IPS-18c (cell line): Measurements from ENCODE around the gene THOC6.
"Not testable (repeated sequence)": the region's sequence is repeated elsewhere in the genome, so short reads cannot be mapped to it uniquely, and the experiment has no call there.

ENCODE experiments used
- H3K4me3 ChIP-seq: 2 replicates; pipeline ENCODE4 v1.7.0; 2013; ENCODE audit warnings: low read depth, mild to moderate bottlenecking, low read length, moderate library complexity; ENCODE audit not compliant: insufficient read depth
- H3K9me3 ChIP-seq: one replicate; pipeline ENCODE4 v1.6.1; 2013; ENCODE audit warnings: mild to moderate bottlenecking, low read length, moderate library complexity; ENCODE audit not compliant: control insufficient read depth, insufficient read depth

Gene THOC6

DNA sequence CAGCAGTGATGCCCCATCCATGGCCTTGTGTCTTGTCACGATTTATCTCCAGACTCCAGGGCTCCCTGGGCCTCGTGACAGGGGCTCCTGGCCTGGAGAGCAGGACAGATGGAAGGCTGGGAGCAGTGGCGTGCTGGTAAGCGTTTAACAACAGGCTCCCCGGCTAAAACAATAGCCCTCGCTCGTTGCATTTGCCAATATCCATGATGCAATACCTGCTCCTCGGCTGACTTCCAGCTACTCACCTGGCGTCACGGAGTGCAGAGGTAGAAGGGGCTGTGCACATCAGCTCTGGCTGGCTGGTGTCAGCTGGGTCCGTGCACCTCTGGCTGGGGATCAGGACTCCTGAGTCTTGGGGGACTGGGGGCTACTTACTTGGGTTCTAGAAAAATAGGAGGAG lies 14.4 kb downstream of the THOC6 start:
- H3K4me3 ChIP-seq = no peak overlapping the region

DNA sequence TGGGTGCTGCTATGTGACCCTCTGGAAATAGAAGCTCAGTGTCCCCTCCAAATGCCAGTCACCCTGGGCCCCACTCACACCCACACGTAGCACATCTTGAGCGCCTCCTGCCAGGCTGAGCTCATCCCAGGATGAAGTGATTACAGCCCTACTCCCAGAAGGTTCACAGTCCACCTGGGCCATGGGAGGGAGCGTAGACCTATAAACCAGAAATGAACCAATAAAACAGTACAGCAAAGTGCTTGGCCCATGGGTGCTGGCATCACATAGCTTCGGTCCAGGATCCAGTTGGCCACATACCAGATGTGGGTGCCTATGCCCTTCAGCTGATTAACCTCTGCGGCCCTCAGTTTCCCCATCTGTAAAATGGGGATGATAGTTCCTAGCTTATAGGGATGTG lies 15.1 kb downstream of the THOC6 start:
- H3K4me3 ChIP-seq = no peak overlapping the region
- no peaks in the 10 kb centered on the region for H3K9me3 ChIP-seq

More for the DNA sequence above, 14.4 kb downstream of the THOC6 start:
- no peaks in the 10 kb centered on the region for H3K9me3 ChIP-seq

DNA sequence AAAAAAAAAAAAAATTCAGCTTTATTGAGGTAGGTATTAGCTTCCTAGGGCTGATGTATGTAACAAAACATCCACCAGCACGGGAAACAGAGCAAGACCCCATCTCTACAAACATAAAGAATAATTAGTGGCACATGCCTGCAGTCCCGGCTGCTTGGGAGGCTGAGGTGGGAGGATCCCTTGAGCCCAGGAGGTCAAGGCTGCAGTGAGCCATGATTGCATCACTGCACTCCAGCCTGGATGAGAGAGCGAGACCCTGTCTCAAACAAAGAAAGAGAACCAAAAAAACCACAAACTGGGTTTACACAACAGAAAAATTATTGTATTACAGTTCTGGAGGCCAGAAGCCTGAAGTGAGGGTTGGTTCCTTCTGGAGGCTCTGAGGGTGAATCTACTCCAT lies 18.5 kb downstream of the THOC6 start:
- Histone ChIP-seq H3K9me3 (no peaks in the 10 kb centered on the region), H3K4me3 (no peak overlapping the region)

GRCh38 chr16:3044708-3045107 lies 20.9 kb downstream of the THOC6 start:
- no peak overlapping the region for H3K4me3 ChIP-seq
- H3K9me3 ChIP-seq = no peaks in the 10 kb centered on the region

GRCh38 chr16:3045758-3046640 lies 22.2 kb downstream of the THOC6 start, which contains the start of gene MMP25:
Gene MMP25, plus strand, starts transcription at chr16:3046561. Its CDS starts 357 bp downstream, at chr16:3046918.
- peak within 1 kb of the TSS; percentile 71 for H3K4me3 ChIP-seq
- no peaks in the 10 kb centered on the region for H3K9me3 ChIP-seq

DNA sequence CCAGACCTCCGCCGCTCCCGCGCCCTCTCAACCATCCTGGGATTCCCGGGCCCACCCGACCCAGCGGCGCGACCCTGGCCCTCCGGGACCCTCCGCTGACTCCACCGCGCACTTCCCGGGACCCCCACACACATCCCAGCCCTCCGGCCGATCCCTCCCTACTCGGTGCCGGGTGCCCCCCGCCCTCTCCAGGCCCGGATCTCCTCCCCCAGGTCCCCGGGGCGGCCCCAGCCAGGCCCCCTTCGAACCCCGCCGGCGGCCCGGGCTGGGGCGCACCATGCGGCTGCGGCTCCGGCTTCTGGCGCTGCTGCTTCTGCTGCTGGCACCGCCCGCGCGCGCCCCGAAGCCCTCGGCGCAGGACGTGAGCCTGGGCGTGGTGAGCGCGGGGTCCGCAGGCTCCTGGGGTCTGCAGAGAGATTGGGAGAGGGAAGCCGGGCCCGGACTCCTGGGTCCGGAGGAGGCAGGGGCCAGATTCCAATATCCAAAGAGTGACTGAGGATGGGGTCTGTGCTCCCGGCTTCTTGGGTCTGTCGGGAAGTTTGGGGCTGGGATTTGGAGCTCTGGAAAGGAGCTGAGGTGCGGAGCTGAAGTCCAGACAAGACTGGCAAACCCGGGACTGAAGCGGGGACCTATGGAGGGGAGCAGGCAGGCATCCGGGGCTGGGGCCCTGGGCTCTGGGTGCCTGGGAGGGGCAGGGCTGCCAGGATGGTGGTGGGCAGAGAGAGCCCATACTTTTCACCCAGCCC lies 23.0 kb downstream of the THOC6 start:
- H3K4me3 ChIP-seq = peak overlapping the region; percentile 71
- no peaks in the 10 kb centered on the region for H3K9me3 ChIP-seq

DNA sequence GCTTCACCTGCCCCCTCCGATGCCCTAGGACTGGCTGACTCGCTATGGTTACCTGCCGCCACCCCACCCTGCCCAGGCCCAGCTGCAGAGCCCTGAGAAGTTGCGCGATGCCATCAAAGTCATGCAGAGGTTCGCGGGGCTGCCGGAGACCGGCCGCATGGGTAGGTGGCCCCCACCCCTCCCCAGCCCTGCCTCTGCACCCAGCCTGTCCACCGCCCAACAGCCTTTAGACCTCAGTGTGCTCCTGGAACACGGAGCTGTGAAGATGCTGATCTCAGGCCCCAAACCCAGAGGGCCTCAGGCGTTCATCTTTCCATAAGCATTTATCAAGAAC lies 23.5 kb downstream of the THOC6 start:
- Histone ChIP-seq H3K4me3 (peak overlapping the region; percentile 71), H3K9me3 (no peaks in the 10 kb centered on the region)

DNA sequence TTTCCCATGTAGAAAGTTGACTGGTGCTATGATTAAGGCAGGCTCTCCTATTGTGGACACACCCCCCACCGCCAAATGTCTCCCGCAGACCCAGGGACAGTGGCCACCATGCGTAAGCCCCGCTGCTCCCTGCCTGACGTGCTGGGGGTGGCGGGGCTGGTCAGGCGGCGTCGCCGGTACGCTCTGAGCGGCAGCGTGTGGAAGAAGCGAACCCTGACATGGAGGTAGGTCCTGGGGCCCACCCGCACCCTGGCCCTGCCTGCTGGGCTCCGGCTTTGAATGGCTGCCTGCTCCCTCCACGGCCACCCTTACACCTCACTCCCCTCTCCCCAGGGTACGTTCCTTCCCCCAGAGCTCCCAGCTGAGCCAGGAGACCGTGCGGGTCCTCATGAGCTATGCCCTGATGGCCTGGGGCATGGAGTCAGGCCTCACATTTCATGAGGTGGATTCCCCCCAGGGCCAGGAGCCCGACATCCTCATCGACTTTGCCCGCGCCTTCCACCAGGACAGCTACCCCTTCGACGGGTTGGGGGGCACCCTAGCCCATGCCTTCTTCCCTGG lies 26.2 kb downstream of the THOC6 start:
- Histone ChIP-seq H3K4me3 (no peak overlapping the region), H3K9me3 (no peaks in the 10 kb centered on the region)

DNA sequence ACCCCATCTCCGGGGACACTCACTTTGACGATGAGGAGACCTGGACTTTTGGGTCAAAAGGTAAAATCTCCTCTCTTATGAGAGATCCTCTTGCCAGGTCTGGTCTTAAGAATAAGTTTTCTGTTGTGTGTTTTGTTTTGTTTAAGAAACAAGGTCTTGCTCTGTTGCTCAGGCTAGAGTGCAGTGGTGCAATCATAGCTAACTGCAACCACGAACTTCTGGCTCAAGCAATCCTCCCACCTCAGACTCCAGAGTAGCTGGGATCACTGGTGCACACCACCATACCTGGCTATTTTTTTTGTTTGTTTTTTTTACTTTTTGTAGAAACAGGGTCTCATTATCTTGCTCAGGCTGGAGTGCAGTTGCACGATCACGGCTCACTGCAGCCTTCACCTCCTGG lies 26.7 kb downstream of the THOC6 start:
- Histone ChIP-seq H3K4me3 (no peak overlapping the region), H3K9me3 (no peaks in the 10 kb centered on the region)

- Histone ChIP-seq H3K9me3 (no peaks in the 10 kb centered on the region), H3K4me3 (no peak overlapping the region)
Observed at GRCh38 chr16:3051009-3051408, 27.2 kb downstream of the THOC6 start.

GRCh38 chr16:3051494-3051893 lies 27.7 kb downstream of the THOC6 start:
- H3K4me3 ChIP-seq = no peak overlapping the region
- H3K9me3 ChIP-seq = no peaks in the 10 kb centered on the region

DNA sequence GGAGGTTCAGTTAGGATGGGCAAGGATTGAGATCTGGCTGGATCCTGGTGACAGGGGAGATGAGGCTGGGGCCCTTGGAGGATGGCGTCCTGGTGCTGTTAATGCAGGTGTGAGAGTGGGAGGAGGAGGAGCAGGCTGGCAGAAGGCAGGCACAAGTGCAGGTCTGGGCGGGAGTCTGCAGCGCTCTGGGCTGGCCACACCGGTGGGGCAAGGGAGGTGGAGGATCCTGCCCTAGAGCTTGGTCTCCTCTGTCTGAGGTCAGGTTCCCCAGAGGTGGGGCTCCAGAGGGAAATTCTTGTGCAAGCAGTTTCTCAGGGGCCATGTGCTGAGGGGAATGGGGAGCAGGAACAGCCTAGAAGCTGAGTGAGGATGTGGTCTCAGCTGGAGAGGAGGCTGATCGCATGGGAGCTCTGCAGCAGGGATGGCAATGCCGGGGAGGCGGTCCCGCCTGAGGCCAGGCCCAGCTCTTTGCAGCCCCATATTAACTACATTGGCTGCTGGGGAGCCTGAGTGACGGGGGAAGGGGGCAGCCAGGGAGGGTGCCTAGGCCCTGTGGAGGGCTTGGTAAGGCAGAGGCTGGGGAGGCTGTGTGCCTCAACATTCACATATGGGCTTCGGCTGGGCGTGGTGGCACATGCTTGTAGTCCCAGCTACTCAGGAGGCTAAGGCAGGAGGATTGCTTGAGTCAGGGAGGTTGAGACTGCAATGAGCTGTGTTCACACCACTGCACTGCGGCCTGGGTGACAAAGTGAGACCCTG lies 28.9 kb downstream of the THOC6 start:
- not testable (repeated sequence) for H3K9me3 ChIP-seq, H3K4me3 ChIP-seq

DNA sequence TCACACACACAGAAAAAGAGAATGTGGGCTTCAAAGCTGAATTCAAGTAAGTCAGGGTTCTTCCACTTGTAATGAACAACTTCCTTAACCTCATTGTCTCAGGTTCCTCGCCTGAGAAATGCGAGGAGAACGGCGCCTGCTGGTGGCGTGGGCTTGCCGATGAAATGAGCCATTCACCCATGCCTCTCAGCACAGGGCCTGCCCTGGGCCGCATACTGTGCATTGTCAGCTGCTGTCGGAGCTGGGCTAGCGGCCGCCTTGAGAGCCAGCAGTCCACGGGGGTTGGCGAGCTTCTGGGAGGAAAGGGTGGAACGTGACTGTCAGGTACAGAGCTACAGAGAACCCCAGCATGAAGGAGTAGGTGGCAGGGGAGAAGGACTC lies 29.5 kb downstream of the THOC6 start:
- not testable (repeated sequence) for H3K4me3 ChIP-seq, H3K9me3 ChIP-seq

- Histone ChIP-seq H3K9me3 (no peaks in the 10 kb centered on the region), H3K4me3 (no peak overlapping the region)
Observed at GRCh38 chr16:3054965-3055733, 31.3 kb downstream of the THOC6 start.

- H3K9me3 ChIP-seq, H3K4me3 ChIP-seq: not testable (repeated sequence)
Observed at GRCh38 chr16:3055734-3056115, 31.9 kb downstream of the THOC6 start.

- H3K9me3 ChIP-seq = no peaks in the 10 kb centered on the region
- H3K4me3 ChIP-seq = no peak overlapping the region
Observed at GRCh38 chr16:3056336-3057180, 32.7 kb downstream of the THOC6 start.
